Activated effector memory CD4-positive, alpha-beta T cell treated with Interleukin-2 at 50 U/mL for 16 hours (primary cell): ENCODE measurements around the gene CUEDC1.

Experiments used
- DNase-seq: peaks from one replicate; pipeline ENCODE4 v3.0.0-alpha.2; 2020

CUEDC1 gene

GRCh38 chr17:57832314-57833178, 122.7 kb downstream of the CUEDC1 start:
- DNase-seq = no peak

- no peak for DNase-seq
Measured at GRCh38 chr17:57830880-57831279, 124.3 kb downstream of the CUEDC1 start.

GRCh38 chr17:57823469-57824401, 131.5 kb downstream of the CUEDC1 start:
- DNase-seq = no peak

- no peak for DNase-seq
Measured at GRCh38 chr17:57819867-57820266, 135.3 kb downstream of the CUEDC1 start.

GRCh38 chr17:57819285-57819684, 135.9 kb downstream of the CUEDC1 start:
- no peak for DNase-seq

GRCh38 chr17:57818066-57818465, 137.1 kb downstream of the CUEDC1 start:
- DNase-seq = no peak

- DNase-seq = no peak
Measured at GRCh38 chr17:57817299-57817698, 137.9 kb downstream of the CUEDC1 start.

GRCh38 chr17:57814421-57814820, 140.8 kb downstream of the CUEDC1 start:
- DNase-seq = no peak

GRCh38 chr17:57811638-57812280, 143.5 kb downstream of the CUEDC1 start:
- DNase-seq = no peak
